WERI-Rb-1 (cell line): ENCODE data around the gene C10orf105.

ENCODE experiments used
- DNase-seq: peaks from one replicate; pipeline ENCODE4 v3.0.0-alpha.2; 2020
- H3K27ac ChIP-seq: fragments of 250-450 bp; sonication (Bioruptor Pico); 2 replicates; pipeline ENCODE4 v1.5.1; 2020; ENCODE audit warnings: mild to moderate bottlenecking, moderate library complexity
- H3K27me3 ChIP-seq: fragments of 250-450 bp; sonication (Bioruptor Pico); 2 replicates; pipeline ENCODE4 v1.5.1; 2021; ENCODE audit warnings: mild to moderate bottlenecking, low read depth, moderate library complexity; ENCODE audit not compliant: insufficient read depth, severe bottlenecking
- H3K36me3 ChIP-seq: fragments of 250-450 bp; sonication (Bioruptor Pico); 2 replicates; pipeline ENCODE4 v1.5.1; 2020; ENCODE audit warnings: mild to moderate bottlenecking, moderate library complexity
- H3K4me3 ChIP-seq: 2 replicates; pipeline ENCODE4 v1.5.1; 2011; ENCODE audit warnings: low read depth, mild to moderate bottlenecking, control low read depth, low read length
- H3K9me3 ChIP-seq: fragments of 250-450 bp; sonication (Bioruptor Pico); 2 replicates; pipeline ENCODE4 v1.5.1; 2021; ENCODE audit warnings: mild to moderate bottlenecking, moderate library complexity; ENCODE audit not compliant: severe bottlenecking
- TF ChIP-seq, protein P1 (sequence below): IDR thresholded peaks from 2 replicates; pipeline ENCODE4 v1.5.1; 2011; ENCODE audit warnings: low read depth, mild to moderate bottlenecking, control low read depth, inconsistent platforms, low read length

C10orf105 gene

GRCh38 chr10:71741029-71741428, 21.5 kb upstream of the C10orf105 start:
- DNase-seq = no peak
- H3K4me3 ChIP-seq = no peak overlapping the region
- H3K9me3 ChIP-seq = no peaks in the 10 kb centered on the region
- H3K27ac ChIP-seq = no peak overlapping the region
- TF ChIP-seq, protein P1, sequence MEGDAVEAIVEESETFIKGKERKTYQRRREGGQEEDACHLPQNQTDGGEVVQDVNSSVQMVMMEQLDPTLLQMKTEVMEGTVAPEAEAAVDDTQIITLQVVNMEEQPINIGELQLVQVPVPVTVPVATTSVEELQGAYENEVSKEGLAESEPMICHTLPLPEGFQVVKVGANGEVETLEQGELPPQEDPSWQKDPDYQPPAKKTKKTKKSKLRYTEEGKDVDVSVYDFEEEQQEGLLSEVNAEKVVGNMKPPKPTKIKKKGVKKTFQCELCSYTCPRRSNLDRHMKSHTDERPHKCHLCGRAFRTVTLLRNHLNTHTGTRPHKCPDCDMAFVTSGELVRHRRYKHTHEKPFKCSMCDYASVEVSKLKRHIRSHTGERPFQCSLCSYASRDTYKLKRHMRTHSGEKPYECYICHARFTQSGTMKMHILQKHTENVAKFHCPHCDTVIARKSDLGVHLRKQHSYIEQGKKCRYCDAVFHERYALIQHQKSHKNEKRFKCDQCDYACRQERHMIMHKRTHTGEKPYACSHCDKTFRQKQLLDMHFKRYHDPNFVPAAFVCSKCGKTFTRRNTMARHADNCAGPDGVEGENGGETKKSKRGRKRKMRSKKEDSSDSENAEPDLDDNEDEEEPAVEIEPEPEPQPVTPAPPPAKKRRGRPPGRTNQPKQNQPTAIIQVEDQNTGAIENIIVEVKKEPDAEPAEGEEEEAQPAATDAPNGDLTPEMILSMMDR = no peak
- no peaks in the 10 kb centered on the region for H3K27me3 ChIP-seq
- H3K36me3 ChIP-seq = peaks cover 39% of the 10 kb centered on the region

- Histone ChIP-seq H3K9me3 (no peaks in the 10 kb centered on the region), H3K36me3 (peaks cover 33% of the 10 kb centered on the region), H3K4me3 (no peak overlapping the region), H3K27me3 (no peaks in the 10 kb centered on the region), H3K27ac (no peak overlapping the region)
- DNase-seq = no peak
- TF ChIP-seq, protein P1 = no peak
These were observed 20.6 kb upstream of the C10orf105 start for GRCh38 chr10:71740069-71740653.

DNA sequence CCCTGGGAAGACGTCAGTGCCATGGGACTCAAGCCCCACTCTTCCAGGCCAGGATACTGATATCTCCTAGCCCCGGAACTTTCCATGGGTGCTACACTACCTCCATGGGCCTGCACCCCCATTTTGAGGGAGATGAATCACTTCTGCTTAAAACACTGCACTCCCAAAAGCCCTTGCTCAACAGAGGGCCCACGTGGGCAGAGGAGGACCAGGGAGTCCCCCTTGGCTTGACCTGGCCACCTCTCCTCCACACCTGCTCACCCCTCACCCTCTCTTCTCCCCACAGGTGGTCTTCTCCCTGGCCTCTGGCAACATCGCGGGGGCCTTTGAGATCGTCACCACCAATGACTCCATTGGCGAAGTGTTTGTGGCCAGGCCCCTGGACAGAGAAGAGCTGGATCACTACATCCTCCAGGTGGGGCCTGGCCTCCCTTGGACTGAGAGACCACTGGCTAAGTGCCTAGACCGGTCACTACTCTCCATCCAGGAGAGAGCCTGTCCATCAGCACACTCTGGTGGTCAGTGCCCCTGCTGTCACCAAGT, 19.9 kb upstream of the C10orf105 start:
- no peak for DNase-seq
- TF ChIP-seq, protein P1 = 0 out of 2 replicates have a peak, but pooled peaks have one; percentile 2
- Histone ChIP-seq H3K4me3 (no peak overlapping the region), H3K27me3 (no peaks in the 10 kb centered on the region), H3K36me3 (peaks cover 27% of the 10 kb centered on the region), H3K9me3 (no peaks in the 10 kb centered on the region), H3K27ac (no peak overlapping the region)

DNA sequence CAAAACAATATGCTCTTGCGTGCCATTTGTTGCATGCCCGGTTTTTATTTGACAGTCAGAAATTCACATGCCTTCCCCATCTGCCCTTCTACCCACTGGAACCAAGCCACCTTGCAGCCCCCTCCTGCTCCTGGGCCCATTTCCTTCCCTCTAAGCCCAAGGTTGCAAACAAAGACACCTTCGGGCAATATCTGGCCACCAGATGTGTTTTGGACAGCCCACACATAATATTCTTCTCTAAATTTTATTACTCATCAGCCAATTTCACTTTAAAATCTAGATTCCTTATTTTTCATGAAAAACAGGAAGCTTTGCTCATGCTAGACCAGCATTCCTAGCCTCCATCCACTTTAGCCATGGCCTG, 18.2 kb upstream of the C10orf105 start:
- Histone ChIP-seq H3K27ac (no peak overlapping the region), H3K36me3 (peaks cover 21% of the 10 kb centered on the region), H3K27me3 (no peaks in the 10 kb centered on the region), H3K4me3 (no peak overlapping the region), H3K9me3 (no peaks in the 10 kb centered on the region)
- no peak for DNase-seq
- TF ChIP-seq, protein P1 = no peak

GRCh38 chr10:71737001-71737833, 17.6 kb upstream of the C10orf105 start:
- no peak overlapping the region for H3K27ac ChIP-seq
- no peak overlapping the region for H3K4me3 ChIP-seq
- TF ChIP-seq, protein P1 = no peak
- H3K9me3 ChIP-seq = no peaks in the 10 kb centered on the region
- no peaks in the 10 kb centered on the region for H3K27me3 ChIP-seq
- H3K36me3 ChIP-seq = peaks cover 19% of the 10 kb centered on the region
- no peak for DNase-seq
